ENCODE data around the gene MRPL36.
"Not testable (repeated sequence)": the region's sequence is repeated elsewhere in the genome, so short reads cannot be mapped to it uniquely, and the experiment has no call there.

MRPL36 gene

GRCh38 chr5:1799602-1800471, at the start of gene MRPL36:
Gene MRPL36 (minus strand): TSS chr5:1799837. CDS start chr5:1798935, 902 bp downstream.
- DNase-seq = peak; percentile 96

- no peak for DNase-seq
These were observed 48.0 kb upstream of the MRPL36 start for GRCh38 chr5:1847611-1848010.

- no peak for DNase-seq
These were observed 47.4 kb upstream of the MRPL36 start for GRCh38 chr5:1847056-1847455.

- DNase-seq = no peak
These were observed 46.9 kb upstream of the MRPL36 start for GRCh38 chr5:1846583-1846982.

GRCh38 chr5:1845696-1846095, 46.1 kb upstream of the MRPL36 start:
- no peak for DNase-seq

- no peak for DNase-seq
These were observed 45.2 kb upstream of the MRPL36 start for GRCh38 chr5:1844708-1845436.

- not testable (repeated sequence) for DNase-seq
These were observed 44.1 kb upstream of the MRPL36 start for GRCh38 chr5:1843761-1844160.

- DNase-seq = no peak
These were observed 42.6 kb upstream of the MRPL36 start for GRCh38 chr5:1842004-1842819.

GRCh38 chr5:1840741-1841521, 41.3 kb upstream of the MRPL36 start:
- DNase-seq = no peak

- no peak for DNase-seq
These were observed 40.5 kb upstream of the MRPL36 start for GRCh38 chr5:1840071-1840547.

GRCh38 chr5:1838013-1838412, 38.4 kb upstream of the MRPL36 start:
- DNase-seq = no peak

- DNase-seq = no peak
These were observed 37.5 kb upstream of the MRPL36 start for GRCh38 chr5:1836891-1837880.

GRCh38 chr5:1836176-1836890, 36.7 kb upstream of the MRPL36 start:
- DNase-seq = no peak

- DNase-seq = no peak
These were observed 35.8 kb upstream of the MRPL36 start for GRCh38 chr5:1835431-1835830.

- DNase-seq = no peak
These were observed 35.2 kb upstream of the MRPL36 start for GRCh38 chr5:1834721-1835429.

GRCh38 chr5:1834022-1834551, 34.5 kb upstream of the MRPL36 start:
- no peak for DNase-seq

GRCh38 chr5:1833264-1834021, 33.8 kb upstream of the MRPL36 start:
- DNase-seq = no peak

GRCh38 chr5:1832511-1833250, 33.0 kb upstream of the MRPL36 start:
- DNase-seq = no peak

Data from inflammatory macrophage treated with lipopolysaccharide for 4 hours (primary cell).